HepG2 (cell line): ENCODE measurements around the gene TAS1R3. TPM values are rescaled to one million over a fixed set of nuclear protein-coding genes. Genes with fewer than 3 reads are reported as not detected.
A peak's percentile ranks its signal among the peaks of the same experiment; 100 is the strongest.

ENCODE experiments used
- ATF7 ChIP-seq, 2 experiments: fragments of 450-650 bp in 1 of 2; sonication (generic) in 1 of 2; formaldehyde crosslinking in 1 of 2; IDR thresholded peaks; 2 replicates each; pipeline versions ENCODE4 v1.4.0 to v1.6.1; 2016 to 2020; ENCODE audit warnings: antibody characterized with exemption in 1 of 2, mild to moderate bottlenecking in 1 of 2, missing genetic modification reagents in 1 of 2
- JUN ChIP-seq: sonication (generic); formaldehyde crosslinking; IDR thresholded peaks from 2 replicates; pipeline ENCODE4 v1.4.0; 2020; ENCODE audit warnings: mild to moderate bottlenecking, missing genetic modification reagents
- KAT8 ChIP-seq: IDR thresholded peaks from 2 replicates; pipeline ENCODE4 v1.6.1; 2016; ENCODE audit warnings: missing genetic modification reagents, missing compliant biosample characterization
- MIER3 ChIP-seq: IDR thresholded peaks from 2 replicates; pipeline ENCODE4 v1.6.1; 2016; ENCODE audit warnings: missing compliant biosample characterization, borderline replicate concordance
- RFXAP ChIP-seq: sonication (generic); formaldehyde crosslinking; IDR thresholded peaks from 2 replicates; pipeline ENCODE4 v1.4.0; 2020; ENCODE audit warnings: missing genetic modification reagents, borderline replicate concordance
- SMAD9 ChIP-seq: sonication (generic); formaldehyde crosslinking; IDR thresholded peaks from 2 replicates; pipeline ENCODE4 v1.5.1; 2020; ENCODE audit warnings: mild to moderate bottlenecking, missing genetic modification reagents
- TGIF2 ChIP-seq: IDR thresholded peaks from 2 replicates; pipeline ENCODE4 v1.6.1; 2016; ENCODE audit warnings: control low read depth, missing compliant biosample characterization
- ZBTB38 ChIP-seq: sonication (generic); formaldehyde crosslinking; IDR thresholded peaks from 2 replicates; pipeline ENCODE4 v1.5.1; 2020; ENCODE audit warnings: mild to moderate bottlenecking, missing genetic modification reagents
- ZFYVE20 ChIP-seq: sonication (generic); formaldehyde crosslinking; IDR thresholded peaks from 2 replicates; pipeline ENCODE4 v1.8.0; 2023; ENCODE audit warnings: low read depth, mild to moderate bottlenecking, moderate library complexity, missing genetic modification reagents, borderline replicate concordance
- ZKSCAN8 ChIP-seq: IDR thresholded peaks from 2 replicates; pipeline ENCODE4 v1.6.1; 2016; ENCODE audit warnings: borderline replicate concordance, missing genetic modification reagents, missing compliant biosample characterization
- ZNF761 ChIP-seq: sonication (generic); formaldehyde crosslinking; conservative IDR thresholded peaks from 2 replicates; pipeline ENCODE4 v1.4.0; 2020; ENCODE audit warnings: mild to moderate bottlenecking, missing genetic modification reagents
- polyA plus RNA-seq, 8 experiments: library from polyadenylated mRNA; depleted of rRNA in 3 of 8; stranded (reverse) in 7 of 8; unstranded in 1 of 8; fragments of >200 nt; fragmentation: Illumina TruSeq in 4 of 8; extraction: Trizol in 4 of 8; gene quantifications; 2 replicates each; pipeline versions ENCODE4 v1.2.1 to v1.2.3, GENCODE V29; 2011 to 2016; ENCODE audit warnings: low read depth in 4 of 8, missing spikeins in 1 of 8, mixed read lengths in 1 of 8; ENCODE audit not compliant: insufficient read depth in 1 of 8
- total RNA-seq, 5 experiments: library from RNA; depleted of rRNA; stranded (reverse); fragments of >200 nt; fragmentation: Illumina TruSeq; extraction: Trizol; gene quantifications; 2 replicates each; pipeline ENCODE4 v1.2.3, GENCODE V29; 2016; ENCODE audit warnings: low read depth in 1 of 5
- TF ChIP-seq, protein P1 (sequence below): sonication (generic); formaldehyde crosslinking; conservative IDR thresholded peaks from 2 replicates; pipeline ENCODE4 v1.4.0; 2020; ENCODE audit warnings: missing genetic modification reagents
- TF ChIP-seq, protein P2 (sequence below): sonication (generic); formaldehyde crosslinking; IDR thresholded peaks from 2 replicates; pipeline ENCODE4 v1.4.0; 2020; ENCODE audit warnings: mild to moderate bottlenecking, missing genetic modification reagents
- TF ChIP-seq, protein P3 (sequence below): sonication (generic); formaldehyde crosslinking; IDR thresholded peaks from 2 replicates; pipeline ENCODE4 v1.5.0; 2020; ENCODE audit warnings: mild to moderate bottlenecking, missing genetic modification reagents
- TF ChIP-seq, protein P4 (sequence below): IDR thresholded peaks from 2 replicates; pipeline ENCODE4 v1.6.1; 2016; ENCODE audit warnings: mild to moderate bottlenecking, missing biosample characterization, missing genetic modification reagents
- TF ChIP-seq, protein P5 (sequence below): sonication (generic); formaldehyde crosslinking; IDR thresholded peaks from 2 replicates; pipeline ENCODE4 v1.8.0; 2022; ENCODE audit warnings: mild to moderate bottlenecking, missing genetic modification reagents
- TF ChIP-seq, protein P6 (sequence below): sonication (generic); formaldehyde crosslinking; IDR thresholded peaks from 2 replicates; pipeline ENCODE4 v1.4.0; 2020; ENCODE audit warnings: missing genetic modification reagents
- TF ChIP-seq, protein P7 (sequence below): sonication (generic); formaldehyde crosslinking; IDR thresholded peaks from 2 replicates; pipeline ENCODE4 v1.5.1; 2020; ENCODE audit warnings: missing genetic modification reagents, mild to moderate bottlenecking, borderline replicate concordance

The TAS1R3 gene
- total and polyA plus RNA-seq, 2 of the 13 experiments (the other 11 are each of a cell fraction or from before 2014, with no cell fraction given), result 0.13 to 0.15 TPM

DNA sequence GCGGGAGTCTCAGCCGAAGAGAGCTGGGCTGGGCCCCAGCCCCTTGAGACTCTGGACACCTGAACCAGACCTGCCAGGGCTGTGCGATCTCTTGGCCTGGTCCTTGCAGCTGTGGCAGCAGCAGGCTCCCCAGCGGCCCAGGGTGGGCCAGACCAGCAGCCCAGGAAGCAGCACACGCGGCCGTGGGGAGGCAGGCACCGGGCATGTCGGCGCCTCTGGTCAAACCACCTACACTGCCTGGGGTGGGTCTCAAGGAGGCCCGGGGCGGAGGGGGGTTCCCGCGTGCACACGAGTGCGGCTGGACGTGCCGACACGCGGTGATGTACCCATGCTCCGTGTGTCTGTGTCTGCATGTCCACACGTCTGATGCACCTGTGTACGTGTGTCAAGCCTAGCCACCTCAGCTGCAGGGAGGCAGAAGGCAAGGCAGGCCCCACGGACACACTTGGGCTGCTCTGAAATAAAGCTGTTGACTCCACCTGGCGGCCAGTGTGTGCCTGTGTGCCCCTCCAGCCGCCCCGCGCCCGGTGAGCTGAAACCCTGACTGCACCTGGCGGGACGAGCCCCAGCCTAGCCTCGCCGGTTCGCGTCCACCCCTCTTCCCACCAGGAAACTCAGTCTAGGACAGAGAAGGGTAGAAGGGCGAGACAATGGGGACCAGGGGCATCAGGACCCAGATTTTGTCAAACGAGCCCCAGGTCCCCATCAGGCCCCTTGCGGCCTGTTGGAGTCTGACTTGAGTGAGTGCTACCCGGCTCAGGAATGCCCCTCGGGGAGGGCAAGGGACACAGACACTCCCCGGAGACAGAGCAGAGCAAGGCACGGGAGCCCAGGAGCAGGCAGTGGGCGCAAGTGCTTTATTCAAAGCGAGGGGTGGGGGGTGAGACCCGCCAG is 39.3 kb upstream of the TAS1R3 start (continued):
- TF ChIP-seq, protein P1, sequence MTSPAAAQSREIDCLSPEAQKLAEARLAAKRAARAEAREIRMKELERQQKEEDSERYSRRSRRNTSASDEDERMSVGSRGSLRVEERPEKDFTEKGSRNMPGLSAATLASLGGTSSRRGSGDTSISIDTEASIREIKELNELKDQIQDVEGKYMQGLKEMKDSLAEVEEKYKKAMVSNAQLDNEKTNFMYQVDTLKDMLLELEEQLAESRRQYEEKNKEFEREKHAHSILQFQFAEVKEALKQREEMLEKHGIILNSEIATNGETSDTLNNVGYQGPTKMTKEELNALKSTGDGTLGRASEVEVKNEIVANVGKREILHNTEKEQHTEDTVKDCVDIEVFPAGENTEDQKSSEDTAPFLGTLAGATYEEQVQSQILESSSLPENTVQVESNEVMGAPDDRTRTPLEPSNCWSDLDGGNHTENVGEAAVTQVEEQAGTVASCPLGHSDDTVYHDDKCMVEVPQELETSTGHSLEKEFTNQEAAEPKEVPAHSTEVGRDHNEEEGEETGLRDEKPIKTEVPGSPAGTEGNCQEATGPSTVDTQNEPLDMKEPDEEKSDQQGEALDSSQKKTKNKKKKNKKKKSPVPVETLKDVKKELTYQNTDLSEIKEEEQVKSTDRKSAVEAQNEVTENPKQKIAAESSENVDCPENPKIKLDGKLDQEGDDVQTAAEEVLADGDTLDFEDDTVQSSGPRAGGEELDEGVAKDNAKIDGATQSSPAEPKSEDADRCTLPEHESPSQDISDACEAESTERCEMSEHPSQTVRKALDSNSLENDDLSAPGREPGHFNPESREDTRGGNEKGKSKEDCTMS (CRISPR knock-in tag), result no peak
- TF ChIP-seq JUN (CRISPR knock-in tag), result no peak
- TF ChIP-seq, protein P2, sequence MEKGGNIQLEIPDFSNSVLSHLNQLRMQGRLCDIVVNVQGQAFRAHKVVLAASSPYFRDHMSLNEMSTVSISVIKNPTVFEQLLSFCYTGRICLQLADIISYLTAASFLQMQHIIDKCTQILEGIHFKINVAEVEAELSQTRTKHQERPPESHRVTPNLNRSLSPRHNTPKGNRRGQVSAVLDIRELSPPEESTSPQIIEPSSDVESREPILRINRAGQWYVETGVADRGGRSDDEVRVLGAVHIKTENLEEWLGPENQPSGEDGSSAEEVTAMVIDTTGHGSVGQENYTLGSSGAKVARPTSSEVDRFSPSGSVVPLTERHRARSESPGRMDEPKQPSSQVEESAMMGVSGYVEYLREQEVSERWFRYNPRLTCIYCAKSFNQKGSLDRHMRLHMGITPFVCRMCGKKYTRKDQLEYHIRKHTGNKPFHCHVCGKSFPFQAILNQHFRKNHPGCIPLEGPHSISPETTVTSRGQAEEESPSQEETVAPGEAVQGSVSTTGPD, result no peak
- TF ChIP-seq, protein P3, sequence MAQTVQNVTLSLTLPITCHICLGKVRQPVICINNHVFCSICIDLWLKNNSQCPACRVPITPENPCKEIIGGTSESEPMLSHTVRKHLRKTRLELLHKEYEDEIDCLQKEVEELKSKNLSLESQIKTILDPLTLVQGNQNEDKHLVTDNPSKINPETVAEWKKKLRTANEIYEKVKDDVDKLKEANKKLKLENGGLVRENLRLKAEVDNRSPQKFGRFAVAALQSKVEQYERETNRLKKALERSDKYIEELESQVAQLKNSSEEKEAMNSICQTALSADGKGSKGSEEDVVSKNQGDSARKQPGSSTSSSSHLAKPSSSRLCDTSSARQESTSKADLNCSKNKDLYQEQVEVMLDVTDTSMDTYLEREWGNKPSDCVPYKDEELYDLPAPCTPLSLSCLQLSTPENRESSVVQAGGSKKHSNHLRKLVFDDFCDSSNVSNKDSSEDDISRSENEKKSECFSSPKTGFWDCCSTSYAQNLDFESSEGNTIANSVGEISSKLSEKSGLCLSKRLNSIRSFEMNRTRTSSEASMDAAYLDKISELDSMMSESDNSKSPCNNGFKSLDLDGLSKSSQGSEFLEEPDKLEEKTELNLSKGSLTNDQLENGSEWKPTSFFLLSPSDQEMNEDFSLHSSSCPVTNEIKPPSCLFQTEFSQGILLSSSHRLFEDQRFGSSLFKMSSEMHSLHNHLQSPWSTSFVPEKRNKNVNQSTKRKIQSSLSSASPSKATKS (CRISPR knock-in tag), result no peak
- no peak for TF ChIP-seq KAT8
- no peak for TF ChIP-seq RFXAP (CRISPR knock-in tag)
- TF ChIP-seq SMAD9 (CRISPR knock-in tag), result no peak
- no peak for TF ChIP-seq TGIF2
- TF ChIP-seq, protein P4, sequence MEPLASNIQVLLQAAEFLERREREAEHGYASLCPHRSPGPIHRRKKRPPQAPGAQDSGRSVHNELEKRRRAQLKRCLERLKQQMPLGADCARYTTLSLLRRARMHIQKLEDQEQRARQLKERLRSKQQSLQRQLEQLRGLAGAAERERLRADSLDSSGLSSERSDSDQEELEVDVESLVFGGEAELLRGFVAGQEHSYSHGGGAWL (CRISPR knock-in tag), result no peak
- TF ChIP-seq ZBTB38 (CRISPR knock-in tag), result peak; percentile 84
- no peak for TF ChIP-seq ZKSCAN8 (CRISPR knock-in tag)
- TF ChIP-seq, protein P5, sequence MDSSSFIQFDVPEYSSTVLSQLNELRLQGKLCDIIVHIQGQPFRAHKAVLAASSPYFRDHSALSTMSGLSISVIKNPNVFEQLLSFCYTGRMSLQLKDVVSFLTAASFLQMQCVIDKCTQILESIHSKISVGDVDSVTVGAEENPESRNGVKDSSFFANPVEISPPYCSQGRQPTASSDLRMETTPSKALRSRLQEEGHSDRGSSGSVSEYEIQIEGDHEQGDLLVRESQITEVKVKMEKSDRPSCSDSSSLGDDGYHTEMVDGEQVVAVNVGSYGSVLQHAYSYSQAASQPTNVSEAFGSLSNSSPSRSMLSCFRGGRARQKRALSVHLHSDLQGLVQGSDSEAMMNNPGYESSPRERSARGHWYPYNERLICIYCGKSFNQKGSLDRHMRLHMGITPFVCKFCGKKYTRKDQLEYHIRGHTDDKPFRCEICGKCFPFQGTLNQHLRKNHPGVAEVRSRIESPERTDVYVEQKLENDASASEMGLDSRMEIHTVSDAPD (CRISPR knock-in tag), result no peak
- no peak for TF ChIP-seq ATF7 (IDR thresholded peaks at IDR 0.05)
- TF ChIP-seq ATF7 (CRISPR knock-in tag; IDR thresholded peaks at IDR 0.05), result no peak
- TF ChIP-seq, protein P6, sequence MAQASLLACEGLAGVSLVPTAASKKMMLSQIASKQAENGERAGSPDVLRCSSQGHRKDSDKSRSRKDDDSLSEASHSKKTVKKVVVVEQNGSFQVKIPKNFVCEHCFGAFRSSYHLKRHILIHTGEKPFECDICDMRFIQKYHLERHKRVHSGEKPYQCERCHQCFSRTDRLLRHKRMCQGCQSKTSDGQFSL (CRISPR knock-in tag), result no peak
- TF ChIP-seq ZNF761 (CRISPR knock-in tag), result no peak
- TF ChIP-seq ZFYVE20 (CRISPR knock-in tag), result no peak
- no peak for TF ChIP-seq MIER3 (CRISPR knock-in tag)
- TF ChIP-seq, protein P7, sequence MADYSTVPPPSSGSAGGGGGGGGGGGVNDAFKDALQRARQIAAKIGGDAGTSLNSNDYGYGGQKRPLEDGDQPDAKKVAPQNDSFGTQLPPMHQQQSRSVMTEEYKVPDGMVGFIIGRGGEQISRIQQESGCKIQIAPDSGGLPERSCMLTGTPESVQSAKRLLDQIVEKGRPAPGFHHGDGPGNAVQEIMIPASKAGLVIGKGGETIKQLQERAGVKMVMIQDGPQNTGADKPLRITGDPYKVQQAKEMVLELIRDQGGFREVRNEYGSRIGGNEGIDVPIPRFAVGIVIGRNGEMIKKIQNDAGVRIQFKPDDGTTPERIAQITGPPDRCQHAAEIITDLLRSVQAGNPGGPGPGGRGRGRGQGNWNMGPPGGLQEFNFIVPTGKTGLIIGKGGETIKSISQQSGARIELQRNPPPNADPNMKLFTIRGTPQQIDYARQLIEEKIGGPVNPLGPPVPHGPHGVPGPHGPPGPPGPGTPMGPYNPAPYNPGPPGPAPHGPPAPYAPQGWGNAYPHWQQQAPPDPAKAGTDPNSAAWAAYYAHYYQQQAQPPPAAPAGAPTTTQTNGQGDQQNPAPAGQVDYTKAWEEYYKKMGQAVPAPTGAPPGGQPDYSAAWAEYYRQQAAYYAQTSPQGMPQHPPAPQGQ (CRISPR knock-in tag), result no peak
